Activated effector memory CD4-positive, alpha-beta T cell treated with Interleukin-2 at 50 U/mL for 16 hours (primary cell): Measurements from ENCODE around the gene GAA.
A peak's percentile ranks its signal among the peaks of the same experiment; 100 is the strongest.
"Not testable (repeated sequence)": the region's sequence is repeated elsewhere in the genome, so short reads cannot be mapped to it uniquely, and the experiment has no call there.

Experiments
- DNase-seq: peaks from one replicate; pipeline ENCODE4 v3.0.0-alpha.2; 2020

The GAA gene

GRCh38 chr17:80147035-80147822, 45.8 kb downstream of the GAA start, which contains the start of gene EIF4A3:
Gene EIF4A3 (minus strand): TSS chr17:80147128. CDS start chr17:80146961, 167 bp downstream.
- peak; percentile 96 for DNase-seq

DNA sequence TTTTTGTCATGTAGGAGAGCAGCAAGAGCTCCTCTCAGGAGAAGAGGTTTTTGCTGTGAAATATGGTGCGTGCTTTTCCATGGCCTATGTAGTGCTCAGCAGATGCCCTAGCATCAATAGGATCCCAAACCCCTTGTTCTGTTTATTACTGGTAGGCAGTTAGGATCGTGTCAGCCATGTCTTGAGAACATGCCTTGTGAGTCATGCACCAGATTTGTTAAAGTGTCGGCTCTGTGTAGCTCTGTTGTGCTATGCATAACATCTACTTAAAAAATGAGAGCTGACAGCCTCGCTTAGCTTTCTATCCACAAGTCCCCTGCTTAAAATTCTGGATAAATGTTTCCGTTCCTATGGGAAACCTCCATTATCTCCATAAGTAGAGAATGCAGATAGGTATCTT, 50.0 kb downstream of the GAA start:
- no peak for DNase-seq

DNA sequence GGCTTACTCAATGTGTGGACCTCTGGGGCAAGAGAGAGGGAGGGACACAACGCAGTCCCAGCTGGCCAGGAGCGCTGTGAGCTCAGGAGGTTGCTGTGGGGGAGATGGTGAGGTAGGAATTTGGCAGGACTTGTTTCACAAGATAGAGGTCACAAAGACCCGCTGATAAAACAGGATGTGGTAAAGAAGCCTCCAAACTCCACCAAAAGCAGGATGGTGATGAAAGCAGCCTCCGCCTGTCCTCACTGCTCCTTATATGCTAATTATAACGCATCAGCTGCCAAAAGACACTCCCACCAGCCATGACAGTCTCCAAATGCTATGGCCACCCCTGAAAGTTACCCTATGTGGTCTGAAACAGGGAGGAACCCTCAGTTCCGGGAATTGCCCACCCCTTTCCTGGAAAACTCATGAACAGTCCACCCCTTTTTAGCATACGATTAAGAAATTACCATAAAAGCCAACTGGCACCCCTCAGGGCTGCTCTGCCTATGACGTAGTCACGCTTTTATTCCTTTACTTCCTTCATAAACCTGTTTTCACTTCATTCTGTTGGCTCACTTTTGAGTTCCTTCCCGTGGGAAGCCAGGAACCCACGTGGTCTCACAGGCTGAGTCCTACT, 50.8 kb downstream of the GAA start:
- DNase-seq = no peak

GRCh38 chr17:80153004-80153403, 51.6 kb downstream of the GAA start:
- DNase-seq = no peak

DNA sequence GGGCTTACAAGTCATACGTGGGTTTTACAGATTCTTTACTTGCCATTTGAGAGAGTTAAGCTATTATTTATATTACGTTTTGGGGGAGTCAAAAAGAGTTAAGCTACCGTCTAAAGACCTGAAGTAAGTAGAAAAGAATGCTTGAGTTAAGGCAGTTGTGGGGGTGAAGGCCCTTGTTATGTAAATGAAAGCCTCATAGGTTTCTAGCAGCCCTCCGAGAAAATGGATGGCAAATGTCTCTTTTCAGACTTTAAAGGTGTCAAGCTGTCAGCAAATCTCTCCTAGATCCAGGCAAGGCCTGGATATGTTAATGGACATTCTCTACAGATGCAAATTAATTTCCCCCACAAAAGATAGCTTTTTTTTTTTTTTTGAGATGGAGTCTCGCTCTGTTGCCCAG, 52.8 kb downstream of the GAA start:
- no peak for DNase-seq

GRCh38 chr17:80155600-80155999, 54.2 kb downstream of the GAA start:
- DNase-seq = not testable (repeated sequence)

- no peak for DNase-seq
These were observed 57.5 kb downstream of the GAA start for GRCh38 chr17:80158846-80159245.

GRCh38 chr17:80160536-80160935, 59.2 kb downstream of the GAA start:
- no peak for DNase-seq

- DNase-seq = no peak
These were observed 62.0 kb downstream of the GAA start for GRCh38 chr17:80163336-80163735.

DNA sequence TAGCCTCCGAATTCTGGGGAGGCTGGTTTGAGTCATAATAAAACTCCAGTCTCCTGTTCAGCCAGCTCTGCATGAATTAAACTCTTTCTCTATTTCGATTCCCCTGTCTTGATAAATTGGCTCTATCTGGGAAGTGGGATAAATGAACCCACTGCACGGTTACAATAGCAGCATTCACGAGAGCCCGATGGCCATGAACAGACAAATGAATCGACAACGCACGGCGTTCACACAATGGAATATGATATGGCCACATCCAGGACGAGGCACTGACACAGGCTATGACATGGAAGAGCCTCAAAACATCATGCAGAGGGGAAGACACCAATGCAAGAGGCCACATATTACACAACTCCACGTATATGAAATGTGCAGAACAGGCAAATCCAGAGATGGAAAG, 62.8 kb downstream of the GAA start:
- DNase-seq = no peak

DNA sequence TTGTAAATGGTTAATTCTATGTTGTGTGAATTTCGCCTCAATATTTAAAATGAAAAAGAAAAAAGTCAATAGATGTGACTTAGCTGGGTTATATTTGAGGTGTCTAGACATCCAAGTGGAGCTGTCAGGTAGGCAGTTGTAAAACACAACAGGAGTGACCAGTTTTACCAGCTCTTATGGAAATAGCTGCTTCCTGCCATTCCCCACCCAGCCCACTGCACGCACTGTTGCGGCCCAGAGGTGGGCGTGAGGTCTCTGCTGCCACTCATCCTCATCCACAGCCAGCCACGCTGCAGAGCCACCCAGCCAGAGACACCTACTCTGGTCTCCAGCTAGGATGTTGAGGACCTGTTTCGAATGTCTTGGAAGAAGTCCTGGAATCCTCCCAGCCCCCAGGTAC, 65.1 kb downstream of the GAA start:
- DNase-seq = no peak

DNA sequence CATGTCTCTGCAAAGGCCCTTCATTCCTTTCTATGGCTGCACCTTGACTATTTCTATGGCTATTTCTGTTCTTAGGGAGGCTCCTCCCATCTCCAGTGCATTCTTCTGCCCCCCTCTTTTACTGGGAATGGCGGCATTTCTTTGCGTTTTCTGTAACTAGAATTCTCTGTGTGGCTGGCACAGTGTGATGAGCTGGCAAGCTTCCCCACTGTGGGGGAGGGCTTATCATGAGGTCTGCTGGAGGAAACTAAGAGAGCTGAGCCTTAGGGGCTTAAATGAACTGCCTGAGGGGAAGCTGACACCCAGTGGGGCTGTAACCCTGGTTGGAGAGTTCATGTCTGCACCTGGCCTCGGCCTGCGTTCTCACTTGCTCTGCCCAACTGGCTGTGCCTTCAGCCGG, 67.0 kb downstream of the GAA start:
- DNase-seq = no peak

- DNase-seq = no peak
These were observed 67.7 kb downstream of the GAA start for GRCh38 chr17:80169107-80169506.
